OCI-LY7 (cell line): ENCODE results near the gene PANK3.

Experiments
- EZH2phosphoT487 ChIP-seq: fragments of 200-600 bp; sonication (generic); IDR thresholded peaks from 2 replicates; pipeline ENCODE4 v1.6.1; 2018; ENCODE audit warnings: low read depth, borderline replicate concordance, mild to moderate bottlenecking, mixed run types, antibody characterized with exemption, low read length, moderate library complexity, mixed read lengths
- TF ChIP-seq, protein P1 (sequence below): fragments of 200-600 bp; sonication (generic); conservative IDR thresholded peaks from 2 replicates; pipeline ENCODE4 v1.5.1; 2014; ENCODE audit warnings: mild to moderate bottlenecking, antibody characterized with exemption, low read length, moderate library complexity, mixed read lengths

DNA sequence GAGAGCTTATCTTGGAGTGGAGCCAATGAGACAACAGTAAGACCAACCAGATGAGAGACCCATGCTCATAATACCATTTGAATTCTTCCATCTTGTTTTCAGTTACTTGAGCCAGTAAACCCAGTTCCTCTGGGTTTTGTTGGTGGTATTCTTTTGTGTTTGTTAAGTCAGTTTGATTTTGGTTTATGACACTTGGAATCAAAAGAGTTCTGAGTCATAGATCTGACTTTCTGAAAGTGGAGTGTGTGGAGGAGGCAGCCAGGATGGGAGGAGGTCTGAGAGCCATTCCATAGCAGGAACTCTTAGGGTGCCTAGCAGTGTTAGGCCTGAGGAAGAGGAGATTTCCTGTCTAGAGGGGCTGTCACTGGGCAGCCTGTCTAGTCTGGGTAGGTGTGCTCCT is 24.6 kb upstream of the PANK3 start:
- TF ChIP-seq, protein P1, sequence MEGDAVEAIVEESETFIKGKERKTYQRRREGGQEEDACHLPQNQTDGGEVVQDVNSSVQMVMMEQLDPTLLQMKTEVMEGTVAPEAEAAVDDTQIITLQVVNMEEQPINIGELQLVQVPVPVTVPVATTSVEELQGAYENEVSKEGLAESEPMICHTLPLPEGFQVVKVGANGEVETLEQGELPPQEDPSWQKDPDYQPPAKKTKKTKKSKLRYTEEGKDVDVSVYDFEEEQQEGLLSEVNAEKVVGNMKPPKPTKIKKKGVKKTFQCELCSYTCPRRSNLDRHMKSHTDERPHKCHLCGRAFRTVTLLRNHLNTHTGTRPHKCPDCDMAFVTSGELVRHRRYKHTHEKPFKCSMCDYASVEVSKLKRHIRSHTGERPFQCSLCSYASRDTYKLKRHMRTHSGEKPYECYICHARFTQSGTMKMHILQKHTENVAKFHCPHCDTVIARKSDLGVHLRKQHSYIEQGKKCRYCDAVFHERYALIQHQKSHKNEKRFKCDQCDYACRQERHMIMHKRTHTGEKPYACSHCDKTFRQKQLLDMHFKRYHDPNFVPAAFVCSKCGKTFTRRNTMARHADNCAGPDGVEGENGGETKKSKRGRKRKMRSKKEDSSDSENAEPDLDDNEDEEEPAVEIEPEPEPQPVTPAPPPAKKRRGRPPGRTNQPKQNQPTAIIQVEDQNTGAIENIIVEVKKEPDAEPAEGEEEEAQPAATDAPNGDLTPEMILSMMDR: no peak
- TF ChIP-seq EZH2phosphoT487: no peak
